PFSK-1 (cell line): ENCODE data around the gene RASA2.

ENCODE experiments used
- FOXP2 ChIP-seq: optimal IDR thresholded peaks from 2 replicates; pipeline ENCODE3; 2011; ENCODE audit warnings: borderline replicate concordance, control low read depth, inconsistent platforms; ENCODE audit not compliant: insufficient read depth; ENCODE audit errors: extremely low read length, extremely low read depth
- POLR2AphosphoS5 ChIP-seq: IDR thresholded peaks from 2 replicates; pipeline ENCODE4 v1.6.1; 2012; ENCODE audit warnings: low read depth, mild to moderate bottlenecking, control low read depth, low read length, moderate library complexity
- SIN3A ChIP-seq: IDR thresholded peaks from 2 replicates; pipeline ENCODE4 v1.6.1; 2012; ENCODE audit warnings: mild to moderate bottlenecking, low read length, moderate library complexity, borderline replicate concordance; ENCODE audit not compliant: insufficient read depth
- TAF1 ChIP-seq: IDR thresholded peaks from 2 replicates; pipeline ENCODE4 v1.6.1; 2012; ENCODE audit warnings: low read length, control low read depth, borderline replicate concordance; ENCODE audit not compliant: insufficient read depth
- TF ChIP-seq, protein P1 (sequence below), 2 experiments: IDR thresholded peaks; 2 replicates each; pipeline versions ENCODE4 v1.6.1 to v1.8.0; 2011 to 2012; ENCODE audit warnings: low read depth in 2 of 2, low read length in 2 of 2, control low read depth in 1 of 2, inconsistent platforms in 1 of 2, mild to moderate bottlenecking in 1 of 2, moderate library complexity in 1 of 2; ENCODE audit not compliant: insufficient read depth in 1 of 2

Gene RASA2

DNA sequence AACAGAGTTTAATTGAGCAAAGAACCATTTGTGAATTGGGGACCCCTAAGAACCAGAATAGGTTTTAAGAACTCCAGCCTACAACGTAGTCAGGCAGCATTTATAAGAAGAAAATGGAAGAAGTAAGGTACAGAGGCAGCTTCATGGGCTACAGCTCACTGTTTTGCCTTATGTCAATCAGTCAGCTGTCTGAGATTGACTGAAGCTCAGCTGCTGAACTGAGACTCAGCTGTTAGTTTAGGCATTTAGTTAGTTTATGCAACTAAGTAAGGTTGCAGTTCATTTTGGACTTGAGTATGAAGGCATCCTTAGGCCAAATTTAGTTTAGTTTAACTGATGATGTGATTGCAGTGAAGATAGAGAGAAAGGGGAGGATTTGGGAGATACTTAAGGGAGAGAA lies 34.1 kb upstream of the RASA2 start:
- TF ChIP-seq FOXP2 (no peak), TAF1 (no peak), POLR2AphosphoS5 (no peak), SIN3A (no peak)
- TF ChIP-seq, protein P1, sequence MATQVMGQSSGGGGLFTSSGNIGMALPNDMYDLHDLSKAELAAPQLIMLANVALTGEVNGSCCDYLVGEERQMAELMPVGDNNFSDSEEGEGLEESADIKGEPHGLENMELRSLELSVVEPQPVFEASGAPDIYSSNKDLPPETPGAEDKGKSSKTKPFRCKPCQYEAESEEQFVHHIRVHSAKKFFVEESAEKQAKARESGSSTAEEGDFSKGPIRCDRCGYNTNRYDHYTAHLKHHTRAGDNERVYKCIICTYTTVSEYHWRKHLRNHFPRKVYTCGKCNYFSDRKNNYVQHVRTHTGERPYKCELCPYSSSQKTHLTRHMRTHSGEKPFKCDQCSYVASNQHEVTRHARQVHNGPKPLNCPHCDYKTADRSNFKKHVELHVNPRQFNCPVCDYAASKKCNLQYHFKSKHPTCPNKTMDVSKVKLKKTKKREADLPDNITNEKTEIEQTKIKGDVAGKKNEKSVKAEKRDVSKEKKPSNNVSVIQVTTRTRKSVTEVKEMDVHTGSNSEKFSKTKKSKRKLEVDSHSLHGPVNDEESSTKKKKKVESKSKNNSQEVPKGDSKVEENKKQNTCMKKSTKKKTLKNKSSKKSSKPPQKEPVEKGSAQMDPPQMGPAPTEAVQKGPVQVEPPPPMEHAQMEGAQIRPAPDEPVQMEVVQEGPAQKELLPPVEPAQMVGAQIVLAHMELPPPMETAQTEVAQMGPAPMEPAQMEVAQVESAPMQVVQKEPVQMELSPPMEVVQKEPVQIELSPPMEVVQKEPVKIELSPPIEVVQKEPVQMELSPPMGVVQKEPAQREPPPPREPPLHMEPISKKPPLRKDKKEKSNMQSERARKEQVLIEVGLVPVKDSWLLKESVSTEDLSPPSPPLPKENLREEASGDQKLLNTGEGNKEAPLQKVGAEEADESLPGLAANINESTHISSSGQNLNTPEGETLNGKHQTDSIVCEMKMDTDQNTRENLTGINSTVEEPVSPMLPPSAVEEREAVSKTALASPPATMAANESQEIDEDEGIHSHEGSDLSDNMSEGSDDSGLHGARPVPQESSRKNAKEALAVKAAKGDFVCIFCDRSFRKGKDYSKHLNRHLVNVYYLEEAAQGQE (IDR thresholded peaks at IDR 0.05; ENCODE audit: insufficient read depth in 1 of 2, low read depth in 2 of 2, low read length in 2 of 2): no peak

DNA sequence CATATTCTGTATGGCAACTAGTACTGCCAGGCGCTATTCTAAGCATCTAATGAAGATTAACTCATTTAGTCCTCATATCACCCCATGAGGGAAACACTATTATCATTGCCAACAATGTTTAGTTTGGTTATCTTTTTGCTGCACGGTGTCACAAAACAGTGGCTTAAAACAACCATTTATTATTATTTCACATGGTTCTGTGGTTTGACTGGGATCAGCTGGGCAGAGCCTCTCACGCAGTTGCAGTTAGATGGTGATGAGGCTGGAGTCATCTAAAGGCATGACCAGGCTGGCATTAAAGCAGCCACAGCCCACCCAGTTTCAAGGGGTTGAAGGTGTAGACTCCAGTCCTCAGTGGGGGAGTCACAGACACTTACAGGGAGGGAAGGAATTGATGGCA lies 32.8 kb upstream of the RASA2 start:
- TF ChIP-seq, protein P1 (IDR thresholded peaks at IDR 0.05; ENCODE audit: insufficient read depth in 1 of 2, low read depth in 2 of 2, low read length in 2 of 2): no peak
- TF ChIP-seq POLR2AphosphoS5: no peak
- no peak for TF ChIP-seq FOXP2
- no peak for TF ChIP-seq SIN3A
- no peak for TF ChIP-seq TAF1

DNA sequence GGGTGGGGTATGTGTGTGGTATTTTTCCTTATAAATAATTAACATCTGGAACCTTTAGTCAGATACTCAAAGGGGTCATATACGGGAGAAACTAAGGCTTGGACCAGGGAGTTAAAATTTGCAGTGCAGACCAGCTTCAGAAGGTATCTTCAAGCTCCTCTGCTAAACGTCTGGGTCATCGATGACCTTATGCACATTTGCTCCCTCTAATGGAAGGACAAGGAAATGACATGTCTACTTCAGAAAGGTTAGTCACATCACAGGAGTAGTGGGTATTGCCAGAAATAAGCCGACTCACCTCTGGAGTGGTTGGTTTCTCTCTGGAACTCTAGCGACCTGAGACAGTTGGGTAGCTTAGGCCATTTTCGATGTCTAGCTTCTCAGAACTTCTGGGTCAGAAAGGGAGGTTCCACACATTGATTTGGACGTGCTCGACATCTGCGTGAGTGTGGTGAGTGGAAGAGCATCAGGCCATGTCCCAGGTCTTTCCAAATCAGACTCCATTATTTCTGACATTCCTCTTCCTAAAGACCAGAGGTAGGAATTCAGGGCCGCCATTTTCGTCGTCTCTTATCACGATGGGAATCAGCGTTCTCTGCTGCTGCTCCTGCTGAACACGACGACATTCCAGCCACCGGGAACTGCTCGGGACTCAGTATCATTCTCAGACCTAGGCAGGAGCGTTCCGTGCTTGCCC lies 31.8 kb upstream of the RASA2 start:
- TF ChIP-seq SIN3A (no peak), POLR2AphosphoS5 (no peak), TAF1 (no peak), FOXP2 (no peak)
- TF ChIP-seq, protein P1 (IDR thresholded peaks at IDR 0.05; ENCODE audit: insufficient read depth in 1 of 2, low read depth in 2 of 2, low read length in 2 of 2): no peak

DNA sequence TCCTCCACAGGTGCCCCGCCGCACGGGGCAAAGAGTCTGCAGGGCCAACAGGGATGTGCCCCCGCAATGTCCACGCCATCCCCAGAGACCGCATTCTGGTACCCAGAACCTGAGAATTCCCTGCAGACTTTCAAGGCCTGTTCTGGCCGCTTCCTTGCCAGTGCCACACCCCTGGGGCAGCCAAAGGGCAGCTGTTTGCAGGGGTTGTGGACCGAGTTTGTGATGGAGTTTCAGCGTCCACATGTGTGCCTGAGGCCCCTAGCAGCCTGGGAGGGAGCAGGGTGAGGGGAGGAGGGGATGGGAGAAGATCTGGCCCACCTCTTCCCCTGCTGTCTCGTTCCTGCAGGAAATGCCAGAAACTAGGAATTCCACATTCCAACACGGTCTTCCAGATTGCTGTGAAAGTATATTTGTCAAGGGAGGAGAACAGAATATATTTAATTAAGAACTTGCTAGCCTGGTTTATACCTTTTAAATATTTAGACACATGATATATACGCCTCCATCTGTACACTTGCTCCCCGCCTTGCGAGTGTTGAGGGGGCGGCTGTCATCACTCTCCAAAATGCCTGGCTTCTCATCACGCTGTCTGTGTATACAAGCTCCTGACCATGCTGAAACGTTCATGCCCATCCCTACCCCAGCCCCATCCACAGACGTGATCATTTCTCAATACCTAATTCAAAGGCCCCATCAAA lies 31.1 kb upstream of the RASA2 start:
- TF ChIP-seq TAF1: no peak
- no peak for TF ChIP-seq SIN3A
- no peak for TF ChIP-seq POLR2AphosphoS5
- TF ChIP-seq, protein P1 (IDR thresholded peaks at IDR 0.05; ENCODE audit: insufficient read depth in 1 of 2, low read depth in 2 of 2, low read length in 2 of 2): no peak
- no peak for TF ChIP-seq FOXP2
